ENCODE results near the gene DNAJB8.

The DNAJB8 gene

DNA sequence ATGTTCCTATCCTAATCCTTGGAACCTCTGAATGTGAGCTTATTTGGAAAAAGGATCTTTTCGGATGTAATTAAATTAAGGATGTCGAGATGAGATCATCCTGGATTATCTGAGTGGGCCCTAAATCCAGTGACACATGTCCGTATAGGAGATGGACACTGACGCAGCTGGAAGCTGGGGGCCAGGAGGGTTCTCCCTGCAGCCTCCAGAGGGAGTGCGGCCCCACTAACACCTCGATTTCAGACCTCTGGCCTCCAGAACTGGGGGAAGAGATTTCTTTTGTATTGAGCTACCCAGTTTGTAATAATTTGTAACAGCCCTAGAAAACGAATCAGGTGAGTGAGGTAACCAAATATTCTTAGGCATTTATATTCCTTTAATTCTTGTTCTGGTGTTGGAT, 2.5 kb downstream of the DNAJB8 start:
- no peak for DNase-seq (ENCODE audit: low spot score)

DNA sequence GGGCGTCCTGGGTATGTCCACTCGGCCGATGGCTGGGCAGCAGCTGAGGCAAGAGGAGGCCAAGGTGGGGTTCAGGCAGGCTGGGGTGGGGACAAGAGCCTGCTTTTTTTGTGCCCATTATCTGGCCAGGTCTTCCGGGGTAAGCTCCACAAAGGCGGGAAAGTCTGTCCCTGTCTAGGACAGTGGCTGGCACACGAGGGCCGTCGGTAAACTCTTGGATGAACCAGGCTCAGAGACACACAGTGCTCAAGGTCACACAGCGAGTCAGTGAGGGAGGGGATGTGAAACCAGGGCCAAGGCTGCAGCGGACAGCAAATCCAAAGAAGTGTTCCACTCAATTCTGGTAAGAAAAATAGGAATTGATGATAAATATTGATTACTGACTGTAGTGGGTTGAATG, 2.9 kb downstream of the DNAJB8 start:
- no peak for DNase-seq (ENCODE audit: low spot score)

DNA sequence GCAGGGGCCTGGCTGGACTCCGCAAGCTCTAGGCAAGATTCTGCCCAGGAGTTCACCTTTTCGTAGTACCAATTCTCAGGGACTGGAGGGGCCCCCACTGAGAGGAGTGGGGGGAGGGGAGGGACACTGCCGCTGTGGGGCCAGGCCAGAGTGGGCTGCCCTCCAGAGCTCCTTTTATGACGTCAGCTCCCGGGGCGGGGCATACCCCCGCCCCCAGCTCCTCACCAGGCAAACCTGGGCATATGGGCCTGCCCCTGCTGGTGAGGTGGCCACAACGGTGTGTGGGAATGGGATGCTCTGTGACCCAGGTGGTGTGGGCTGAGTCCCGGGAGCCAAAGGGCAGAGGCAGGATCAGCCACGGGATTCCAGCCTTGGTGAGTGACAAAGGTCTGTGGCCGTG, 3.3 kb downstream of the DNAJB8 start:
- DNase-seq (ENCODE audit: low spot score), result no peak

DNA sequence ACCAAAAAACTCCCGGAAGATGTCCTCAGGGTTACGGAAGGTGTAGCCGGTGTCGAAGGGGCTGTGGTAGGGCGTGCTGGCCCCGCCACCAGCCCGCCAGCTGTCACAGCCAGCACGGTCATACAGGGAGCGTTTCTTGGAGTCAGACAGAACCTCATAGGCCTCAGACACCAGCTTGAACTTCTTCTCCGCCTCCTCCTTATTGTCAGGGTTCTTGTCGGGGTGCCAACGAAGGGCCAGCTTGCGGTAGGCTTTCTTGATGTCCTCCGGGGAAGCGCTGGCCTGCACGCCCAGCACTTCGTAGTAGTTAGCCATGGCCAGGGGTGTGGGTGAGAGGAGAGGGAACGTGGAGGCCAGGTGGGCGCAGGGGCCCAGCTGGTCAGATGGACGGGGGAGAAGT, 3.8 kb downstream of the DNAJB8 start:
- no peak for DNase-seq (ENCODE audit: low spot score)

DNA sequence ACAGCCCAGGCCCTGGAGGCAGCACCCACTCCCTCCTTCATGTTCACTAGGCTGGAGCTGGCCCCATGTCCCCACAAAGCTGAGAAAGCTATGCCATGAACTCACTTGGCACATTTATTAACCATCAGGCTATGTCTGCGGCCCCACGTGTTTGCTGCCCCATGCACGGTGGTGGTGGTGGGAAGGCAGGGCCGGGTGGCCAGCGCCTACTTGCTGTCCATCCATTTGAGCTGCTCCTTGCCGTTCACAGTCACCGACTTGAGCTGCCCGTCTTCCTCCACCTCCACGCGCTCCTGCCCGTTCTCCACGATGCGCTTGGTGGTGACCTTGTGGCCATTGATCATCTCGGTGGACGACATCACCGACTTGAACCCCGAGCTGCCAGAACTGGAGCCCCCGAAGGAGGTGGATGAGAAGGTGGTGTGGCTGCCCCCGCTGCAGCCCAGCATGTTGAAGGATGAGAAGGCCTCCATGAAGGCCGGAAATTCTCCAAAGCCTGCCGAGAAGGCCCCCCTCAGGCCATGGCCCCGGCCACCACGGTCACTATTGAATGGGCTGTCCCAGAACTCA, 4.3 kb downstream of the DNAJB8 start:
- no peak for DNase-seq (ENCODE audit: low spot score)

DNA sequence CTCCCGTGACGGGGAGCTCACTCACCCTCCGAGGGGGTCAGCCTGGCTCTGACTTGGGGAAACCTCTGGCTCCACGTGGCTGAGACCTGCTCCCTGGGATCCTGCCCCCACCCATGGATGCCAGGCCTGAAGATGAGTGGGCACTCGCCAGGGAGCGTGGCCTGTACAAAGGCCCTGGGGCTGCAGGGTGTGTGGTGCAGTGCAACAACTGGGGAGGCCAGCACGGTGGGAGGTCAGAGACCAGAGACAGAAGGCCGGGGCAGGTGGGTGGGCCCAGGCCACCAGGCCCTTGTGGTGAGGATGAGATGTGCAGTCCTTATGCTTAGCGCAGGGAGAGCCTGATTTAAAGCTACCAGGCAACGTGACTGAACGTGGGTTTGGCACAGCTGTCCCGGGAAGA, 5.0 kb downstream of the DNAJB8 start:
- DNase-seq (ENCODE audit: low spot score), result no peak

DNA sequence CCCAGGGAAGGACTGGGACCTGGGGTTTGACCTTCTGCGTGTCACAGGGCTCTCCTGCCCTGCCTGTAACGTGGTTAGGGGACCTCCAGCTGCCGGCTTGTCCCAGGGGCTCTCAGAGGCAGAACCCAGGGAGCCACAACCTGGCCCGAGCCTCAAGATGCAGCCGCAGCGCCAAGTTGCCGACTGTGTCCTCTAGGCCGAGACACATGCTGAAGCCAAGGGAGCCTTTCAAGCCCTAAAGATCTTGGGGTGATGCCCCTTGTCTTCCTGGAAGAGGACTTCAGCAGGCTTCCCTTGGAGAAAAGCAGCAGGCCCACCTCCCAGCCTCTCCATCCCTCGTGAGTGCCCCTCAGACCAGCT, 7.2 kb downstream of the DNAJB8 start:
- no peak for DNase-seq (ENCODE audit: low spot score)

DNA sequence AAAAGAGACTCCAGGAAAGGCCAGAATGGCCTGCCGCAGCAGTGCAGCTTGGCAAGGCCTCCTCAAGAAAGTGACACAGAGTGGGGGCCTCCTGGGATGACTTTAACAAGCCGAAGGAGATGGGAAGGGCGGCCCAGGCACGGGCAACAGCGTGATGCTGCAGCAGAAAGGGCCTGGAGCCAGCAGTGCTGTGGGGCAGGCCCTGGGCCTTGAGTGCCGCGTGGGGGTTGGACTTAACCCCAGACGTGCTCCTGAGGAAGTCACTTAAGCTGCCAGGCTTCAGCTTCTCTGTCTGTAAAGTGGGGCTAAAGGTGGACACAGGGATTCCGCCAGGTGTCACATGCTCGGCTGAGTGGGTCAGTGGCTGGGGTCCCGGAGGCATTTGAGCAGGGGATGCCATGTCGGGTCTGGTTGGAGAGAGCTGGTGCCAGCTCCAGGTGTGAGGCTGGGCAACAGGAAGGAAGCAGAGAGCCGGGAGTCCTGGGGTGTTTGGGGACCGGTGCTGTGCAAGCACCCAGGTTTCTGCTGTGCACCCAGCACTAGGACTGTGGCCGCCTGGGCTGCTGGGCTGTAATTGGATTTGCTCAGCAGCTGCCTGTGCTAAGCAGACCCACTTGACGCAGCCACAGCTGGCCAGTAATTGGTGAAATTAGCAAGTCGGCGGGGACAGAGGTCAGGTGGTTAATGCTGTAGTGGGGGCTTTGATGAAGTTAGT, 7.8 kb downstream of the DNAJB8 start:
- no peak for DNase-seq (ENCODE audit: low spot score)

DNA sequence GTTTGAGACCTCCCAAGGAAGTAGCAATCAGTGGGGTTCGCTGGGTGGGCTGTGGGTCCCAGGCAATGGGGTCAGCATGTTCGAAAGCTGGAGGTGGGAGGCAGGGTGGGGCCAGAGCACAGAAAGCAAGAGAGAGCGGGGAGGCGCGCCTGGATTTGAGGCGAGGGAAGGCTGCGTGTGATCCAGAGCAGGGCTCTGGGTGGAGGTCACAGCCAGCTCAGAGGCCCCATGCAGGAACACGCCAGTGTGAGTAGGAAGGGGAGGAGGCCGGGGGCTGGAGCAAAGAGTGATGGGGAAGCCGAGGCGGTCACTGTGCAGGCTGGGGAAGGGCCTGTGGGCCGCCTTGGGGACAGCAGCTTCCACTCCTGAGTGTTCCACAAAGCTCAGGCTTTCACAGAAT, 8.8 kb downstream of the DNAJB8 start:
- DNase-seq (ENCODE audit: low spot score), result no peak

DNA sequence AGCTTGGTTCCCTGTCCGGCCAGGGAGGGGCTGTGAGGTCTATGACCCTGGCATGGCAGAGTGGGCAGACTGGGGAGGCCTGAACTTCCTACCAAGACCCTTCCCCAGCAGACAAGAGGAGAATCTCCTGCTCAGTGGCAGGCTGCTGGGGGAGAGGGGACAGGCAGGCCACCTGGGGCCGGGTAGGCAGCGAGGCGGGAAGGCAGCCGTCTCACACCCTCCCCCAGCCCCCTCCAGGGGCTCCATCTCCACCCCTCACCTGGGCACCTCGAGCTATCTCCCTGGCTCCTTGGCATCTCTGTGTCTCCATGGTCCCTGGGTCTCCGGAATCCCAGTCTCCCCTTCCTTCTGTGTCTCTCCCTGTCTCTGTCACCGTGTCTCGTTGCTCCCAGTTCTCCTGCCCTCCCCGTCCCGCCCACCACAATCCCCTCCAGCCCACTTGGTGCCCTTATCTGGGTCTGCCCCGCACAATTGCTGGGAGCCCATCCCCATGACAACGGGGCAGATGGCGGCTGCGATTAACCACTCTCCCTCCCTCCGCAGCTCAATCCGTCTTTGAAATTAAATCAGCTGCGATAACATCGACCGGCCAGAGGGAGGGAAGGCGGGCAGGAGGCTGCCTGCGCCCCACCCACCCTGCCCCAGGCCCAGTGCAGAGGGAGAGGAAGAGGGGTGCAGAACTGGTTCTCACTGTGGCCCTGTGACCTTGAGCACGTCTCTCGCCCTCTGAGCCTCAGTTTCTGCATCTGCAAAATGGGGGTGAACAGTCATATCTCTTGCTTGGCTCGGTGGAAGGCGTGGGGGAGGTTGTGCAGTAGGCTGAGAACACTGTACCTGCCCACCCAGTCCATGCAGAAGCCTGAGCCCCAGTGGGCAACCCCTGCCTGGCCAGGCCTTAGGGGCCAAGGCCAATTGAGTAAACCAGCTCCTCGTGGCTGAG, 9.6 kb downstream of the DNAJB8 start:
- DNase-seq (ENCODE audit: low spot score), result peak; percentile 83

DNA sequence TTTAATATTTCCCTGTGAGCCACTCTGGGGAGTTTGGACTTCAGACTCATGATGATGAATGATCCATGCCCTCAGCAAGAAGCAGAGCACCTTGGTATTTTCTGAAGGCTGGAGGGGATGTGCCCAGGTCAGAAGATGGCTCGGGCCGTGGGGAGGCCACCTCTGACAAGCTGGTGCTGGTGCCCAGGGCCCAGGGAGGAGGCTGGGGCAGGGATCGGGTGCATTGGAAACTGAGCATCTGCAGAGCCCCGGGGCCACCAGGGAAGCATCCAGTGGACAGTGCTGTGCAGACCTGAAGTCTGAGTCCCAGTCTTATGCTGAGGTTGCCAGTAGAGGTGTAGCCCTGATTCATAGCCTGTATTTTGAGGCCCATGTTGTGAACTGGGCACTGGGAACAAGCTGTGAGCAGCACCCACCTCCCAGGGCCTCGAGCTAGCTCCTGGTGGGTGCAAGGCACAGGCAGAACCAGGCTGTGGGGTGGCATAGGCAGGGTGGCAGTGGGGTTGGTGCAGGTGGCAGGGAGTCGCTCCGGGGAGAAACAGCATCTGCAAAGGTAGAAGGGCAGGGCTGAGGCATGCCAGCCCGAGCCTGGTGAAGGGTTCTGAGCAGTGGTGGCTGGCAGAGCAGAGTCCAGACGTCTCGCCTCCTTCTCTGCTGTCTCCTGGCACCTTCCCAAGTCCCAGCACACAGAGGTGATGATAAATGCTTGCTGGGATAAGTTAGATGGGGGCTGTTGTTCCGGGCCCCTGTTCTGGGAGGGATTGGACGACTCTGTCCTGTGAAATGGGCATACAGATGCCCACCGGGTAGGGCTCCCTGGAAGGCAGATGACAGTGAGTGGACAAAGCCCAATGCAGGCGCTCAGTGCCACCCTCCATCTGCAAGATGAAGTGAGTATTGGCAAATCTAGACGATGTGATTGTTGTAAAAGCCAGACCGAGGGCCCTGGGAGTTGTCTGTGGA, 10.6 kb downstream of the DNAJB8 start:
- DNase-seq (ENCODE audit: low spot score), result no peak

DNA sequence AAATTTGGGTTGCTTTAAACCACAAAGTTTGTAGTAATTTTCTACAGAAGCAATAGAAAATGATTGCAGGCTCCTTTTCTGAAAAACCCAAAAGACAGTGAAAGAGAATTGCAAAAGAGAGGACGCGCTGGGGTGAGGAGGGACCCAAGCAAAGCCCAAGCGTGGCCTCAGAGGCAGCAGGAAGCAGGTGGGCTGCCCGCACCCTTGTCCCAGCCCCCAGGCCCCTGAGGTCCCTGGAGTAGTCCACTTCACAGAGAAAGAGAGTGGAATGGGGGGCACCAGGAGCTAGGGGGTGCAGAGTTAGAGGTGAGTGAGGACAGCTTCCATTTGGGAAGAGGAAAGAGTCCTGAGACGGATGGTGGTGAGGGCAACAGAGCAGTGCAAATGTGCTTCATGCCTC, 11.6 kb downstream of the DNAJB8 start:
- DNase-seq (ENCODE audit: low spot score), result no peak

DNA sequence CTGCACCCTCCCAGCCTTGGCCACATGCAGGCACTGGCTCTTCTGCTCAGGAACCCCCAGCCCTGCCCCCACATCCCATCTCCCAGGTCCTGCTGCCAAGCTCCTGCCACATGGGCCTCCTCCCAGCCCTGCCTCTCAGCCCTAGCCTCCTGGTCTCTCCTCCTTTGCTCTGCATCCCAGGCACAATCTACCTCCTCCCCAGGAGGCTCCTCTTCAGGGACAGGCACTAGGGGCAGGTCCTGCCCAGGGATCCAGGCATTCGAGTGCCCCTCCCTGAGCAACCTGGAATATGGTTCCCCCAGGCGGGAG, 12.4 kb downstream of the DNAJB8 start:
- no peak for DNase-seq (ENCODE audit: low spot score)

DNA sequence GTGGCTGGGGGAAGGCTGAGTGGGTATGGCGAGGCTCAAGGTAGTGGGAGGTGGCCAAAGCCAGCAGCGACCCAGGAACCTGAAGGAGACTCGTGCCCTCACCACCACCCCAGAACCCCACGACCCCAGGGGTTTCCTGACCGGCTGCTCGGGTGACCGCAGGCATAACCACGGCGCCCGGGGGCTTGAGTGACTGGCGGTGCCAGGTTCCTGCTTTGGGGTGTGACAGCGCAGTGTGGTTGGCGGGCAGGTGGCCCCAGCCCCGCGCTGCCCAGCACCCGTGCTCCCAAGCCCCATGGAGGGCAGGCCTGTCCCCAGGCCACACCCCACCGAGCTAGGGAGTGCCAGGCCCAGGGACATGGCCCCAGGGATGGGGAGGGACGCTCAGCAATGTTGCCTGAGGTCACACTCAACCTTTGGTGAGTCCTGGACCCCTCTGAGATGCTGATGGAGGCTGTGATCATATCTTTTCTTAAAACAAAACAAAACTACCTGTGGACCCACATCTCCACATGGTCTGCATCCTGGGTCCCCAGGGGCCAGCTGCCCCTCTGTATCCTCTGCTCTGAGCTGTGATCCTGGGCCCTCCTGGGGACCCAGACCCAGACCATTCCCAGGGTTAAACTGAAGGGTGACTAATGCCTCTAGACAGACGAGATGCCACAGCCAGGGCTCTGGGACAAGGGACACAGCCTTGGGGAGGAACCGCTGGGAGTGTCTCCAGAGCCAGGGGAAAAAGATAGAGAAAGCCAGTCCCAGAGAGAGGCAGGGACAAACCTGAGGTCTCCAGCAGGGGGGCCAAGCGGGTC, 13.0 kb downstream of the DNAJB8 start:
- DNase-seq (ENCODE audit: low spot score), result no peak

DNA sequence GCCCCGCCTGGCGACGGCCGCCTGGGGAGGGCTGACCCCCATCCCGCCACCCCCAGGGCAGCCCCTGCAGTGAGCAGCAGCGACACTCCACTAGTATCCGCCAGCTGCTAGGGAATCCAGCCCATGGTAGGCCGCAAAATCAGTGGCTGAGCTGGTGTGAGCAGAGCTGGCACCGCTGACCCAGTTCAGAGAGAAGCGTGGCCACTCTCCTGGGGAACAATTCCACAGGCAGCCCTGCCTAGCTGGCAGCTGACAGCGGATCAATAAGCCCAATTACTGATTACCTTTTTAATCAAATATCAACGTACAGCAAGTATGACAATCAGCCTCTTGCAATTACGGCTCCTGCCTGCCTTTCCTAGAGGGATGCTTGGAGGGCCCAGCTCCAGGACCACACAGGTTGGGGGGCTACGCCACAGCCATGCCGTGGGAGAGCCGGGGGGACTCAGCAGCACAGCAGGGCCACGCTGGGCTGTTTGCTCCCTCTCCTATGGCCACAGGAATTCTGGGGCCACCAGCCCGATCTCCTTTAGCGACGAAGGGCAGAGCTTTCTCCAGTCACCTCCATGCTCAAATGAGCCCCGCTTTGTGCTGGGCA, 13.9 kb downstream of the DNAJB8 start:
- no peak for DNase-seq (ENCODE audit: low spot score)

DNA sequence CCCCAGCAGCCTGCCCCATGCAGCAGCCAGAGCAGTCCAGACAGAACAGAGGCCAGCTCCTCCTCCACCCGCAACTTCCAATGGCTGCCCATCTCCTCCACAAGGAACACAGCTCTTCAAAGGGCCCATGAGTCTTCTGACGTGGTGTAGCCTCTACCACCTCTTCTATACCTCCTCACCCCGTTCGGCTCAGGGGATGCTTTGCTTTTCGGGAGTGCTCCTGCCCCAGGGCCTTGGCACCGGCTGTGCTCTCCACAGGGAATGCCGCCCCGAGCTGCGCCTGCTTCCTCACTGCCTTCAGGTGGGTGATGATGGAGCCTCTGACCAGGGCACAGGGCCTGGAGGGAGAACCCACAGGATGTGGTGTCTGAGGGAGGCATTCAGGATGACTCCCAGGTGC, 14.6 kb downstream of the DNAJB8 start:
- no peak for DNase-seq (ENCODE audit: low spot score)

DNA sequence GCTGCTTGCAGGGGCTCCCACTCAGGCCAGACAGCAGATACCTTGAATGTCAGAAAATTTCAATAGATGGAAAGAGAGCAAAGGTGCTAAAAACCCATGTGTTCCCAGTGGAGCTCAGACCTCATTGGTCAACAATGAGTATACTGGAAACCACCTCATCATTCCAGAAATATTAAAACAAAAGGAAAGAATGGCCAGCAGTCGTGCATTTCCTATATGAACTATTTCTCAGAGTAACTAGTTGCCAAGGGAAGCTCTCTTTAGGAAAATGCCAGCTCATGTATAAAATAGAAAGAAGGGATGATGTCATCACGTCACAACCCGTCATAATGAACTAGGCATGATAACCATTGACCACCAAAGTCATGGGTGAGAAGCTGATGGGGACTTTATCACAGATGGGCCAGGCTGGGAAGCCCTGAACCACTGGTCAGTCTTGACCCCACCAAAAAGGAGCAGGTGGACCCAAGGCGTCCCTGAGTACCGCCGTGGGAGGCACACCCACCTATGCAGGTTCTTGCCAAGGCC, 17.5 kb downstream of the DNAJB8 start:
- DNase-seq (ENCODE audit: low spot score), result no peak

DNA sequence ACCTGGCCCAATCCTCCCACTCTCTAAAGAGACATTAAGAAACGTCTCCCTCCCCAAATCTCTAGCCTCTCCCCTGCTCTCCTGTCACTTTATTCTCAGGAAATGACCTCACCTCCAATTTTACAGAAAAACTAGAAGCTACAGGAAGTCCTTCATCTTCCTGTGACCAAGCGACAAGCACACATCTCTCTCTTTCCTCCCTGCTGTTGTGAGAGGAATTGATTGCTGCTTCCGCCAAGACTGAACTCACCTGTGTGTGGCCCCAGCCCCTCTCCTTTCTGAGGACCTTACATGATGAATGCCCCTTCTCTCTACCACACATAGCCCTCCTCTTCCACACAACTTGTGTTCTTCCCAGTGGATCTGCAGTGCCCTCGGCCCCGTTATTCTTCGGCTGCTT, 18.2 kb downstream of the DNAJB8 start:
- no peak for DNase-seq (ENCODE audit: low spot score)

DNA sequence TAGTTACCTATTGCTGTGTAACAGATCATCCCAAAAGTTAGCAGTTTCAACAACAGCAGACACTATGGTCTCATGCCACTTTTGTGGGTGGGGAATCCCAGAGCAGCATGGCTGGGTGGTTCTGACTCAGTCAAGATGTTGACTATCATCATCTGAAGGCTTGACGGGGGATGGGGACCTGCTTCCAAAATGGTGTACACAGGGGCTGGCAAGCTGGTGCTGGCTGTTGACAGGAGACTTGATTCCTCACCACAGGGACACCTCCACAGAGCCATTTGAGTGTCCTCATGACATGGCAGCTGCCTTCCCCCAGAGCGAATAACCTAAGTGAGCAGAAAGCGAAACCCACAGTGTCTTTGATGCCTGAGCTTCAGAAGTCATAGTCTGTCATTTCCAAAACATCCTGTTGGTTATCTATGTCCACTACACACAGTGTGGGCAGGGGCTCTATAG, 19.1 kb downstream of the DNAJB8 start:
- no peak for DNase-seq (ENCODE audit: low spot score)

DNA sequence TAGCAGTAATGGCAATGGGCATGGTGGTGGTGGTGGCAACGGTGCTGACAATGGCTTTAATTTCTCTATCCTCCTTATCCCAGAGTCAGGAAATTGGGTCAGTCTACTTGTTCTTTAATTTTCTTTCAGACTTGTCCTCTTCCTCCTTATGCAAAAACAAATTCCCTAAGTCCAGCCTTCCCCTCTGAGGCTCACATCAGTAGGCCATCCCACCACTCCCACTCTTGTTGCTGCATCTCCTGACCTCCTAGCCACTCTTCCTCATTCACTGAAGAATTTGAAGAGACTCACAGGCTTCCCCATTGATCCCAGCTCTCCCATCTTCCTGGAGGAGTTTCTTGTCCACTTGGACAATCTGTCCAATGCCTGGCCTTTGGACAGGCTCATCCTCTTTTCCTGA, 19.9 kb downstream of the DNAJB8 start:
- DNase-seq (ENCODE audit: low spot score), result no peak

DNA sequence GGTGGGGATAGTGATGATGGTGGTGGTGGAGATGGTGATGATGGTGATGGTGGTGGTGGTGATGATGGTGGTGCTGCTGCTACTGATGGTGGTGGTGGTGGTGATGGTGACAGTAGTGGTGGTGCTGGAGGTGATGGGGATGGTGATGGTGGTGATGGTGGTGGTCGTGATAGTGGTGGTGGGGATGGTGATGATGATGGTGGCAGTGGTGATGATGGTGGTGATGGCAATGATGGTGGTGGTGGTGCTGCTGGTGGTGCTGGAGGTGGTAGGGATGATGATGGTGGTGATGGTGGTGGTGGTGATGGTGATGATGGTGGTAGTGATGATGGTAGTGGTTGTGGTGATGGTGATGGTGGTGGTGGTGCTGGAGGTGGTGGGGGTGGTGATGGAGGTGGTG, 21.3 kb downstream of the DNAJB8 start:
- no peak for DNase-seq (ENCODE audit: low spot score)

Data from D341Med (cell line).